ENCODE measurements around the gene TDP2.

TDP2 gene

GRCh38 chr6:24600903-24601302, 65.8 kb downstream of the TDP2 start:
- no peak for DNase-seq (ENCODE audit: low read depth in 1 of 2, low spot score in 1 of 2)
